GM21360 (cell line): ENCODE data around the gene FOCAD.

Experiments used
- ATAC-seq: cut with Tn5 transposase; IDR thresholded peaks from one replicate; pipeline ENCODE4 v1.9.1; 2021; ENCODE audit warnings: mild to moderate bottlenecking, moderate library complexity; ENCODE audit not compliant: unreplicated experiment

FOCAD gene

DNA sequence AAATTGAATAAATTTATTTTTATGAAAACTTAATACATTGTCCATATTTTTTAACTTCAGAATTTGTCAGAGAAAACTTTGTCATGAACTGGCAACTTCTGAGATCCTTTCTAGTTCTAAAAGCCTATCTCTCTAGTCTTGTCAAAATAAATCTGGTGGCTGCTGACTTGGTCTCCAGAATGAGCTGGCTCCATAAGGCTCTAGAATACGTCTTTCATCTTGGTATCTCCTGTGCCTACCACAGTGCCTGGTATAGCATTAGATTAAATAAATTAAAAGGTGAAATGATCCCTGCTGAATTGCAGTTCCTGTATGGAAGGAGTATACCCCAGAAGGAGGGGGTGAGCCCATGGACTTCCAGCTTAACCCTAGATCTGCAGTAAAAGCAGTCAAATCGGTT is 2.6 kb upstream of the FOCAD start:
- ATAC-seq: no peak

DNA sequence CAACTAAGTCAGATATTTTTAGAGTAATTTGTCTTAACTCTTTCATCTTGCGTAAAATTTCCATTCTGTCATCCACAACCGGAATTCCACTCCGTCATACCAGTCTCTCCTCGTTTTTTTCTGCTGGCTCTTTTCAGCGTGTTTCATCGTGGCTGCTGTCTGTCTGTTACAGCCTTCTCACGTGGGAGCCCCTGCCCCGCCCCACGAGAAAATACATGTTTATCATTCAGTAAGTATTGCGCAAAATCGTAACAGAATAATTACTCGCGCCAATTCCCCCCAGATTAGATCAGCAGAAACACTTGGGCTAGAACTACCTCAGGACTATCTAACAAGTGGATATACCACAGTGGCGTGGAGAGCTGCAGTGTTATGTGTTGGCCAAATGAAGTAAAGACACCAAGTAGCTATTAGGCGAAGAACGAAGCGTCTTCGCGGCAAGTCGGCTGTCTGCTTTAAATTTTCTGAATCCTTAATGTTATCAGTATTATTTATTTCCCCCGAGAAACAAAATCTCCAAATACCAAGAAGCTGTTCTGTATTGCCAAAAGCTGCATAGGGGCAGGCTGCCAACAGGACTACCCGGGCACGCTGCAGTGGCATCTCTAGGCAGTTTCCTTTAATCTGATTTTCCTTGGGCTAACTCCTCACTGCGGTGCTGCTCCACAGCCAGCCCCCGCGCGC is 566 bp upstream of the FOCAD start:
- peak; percentile 14 for ATAC-seq

DNA sequence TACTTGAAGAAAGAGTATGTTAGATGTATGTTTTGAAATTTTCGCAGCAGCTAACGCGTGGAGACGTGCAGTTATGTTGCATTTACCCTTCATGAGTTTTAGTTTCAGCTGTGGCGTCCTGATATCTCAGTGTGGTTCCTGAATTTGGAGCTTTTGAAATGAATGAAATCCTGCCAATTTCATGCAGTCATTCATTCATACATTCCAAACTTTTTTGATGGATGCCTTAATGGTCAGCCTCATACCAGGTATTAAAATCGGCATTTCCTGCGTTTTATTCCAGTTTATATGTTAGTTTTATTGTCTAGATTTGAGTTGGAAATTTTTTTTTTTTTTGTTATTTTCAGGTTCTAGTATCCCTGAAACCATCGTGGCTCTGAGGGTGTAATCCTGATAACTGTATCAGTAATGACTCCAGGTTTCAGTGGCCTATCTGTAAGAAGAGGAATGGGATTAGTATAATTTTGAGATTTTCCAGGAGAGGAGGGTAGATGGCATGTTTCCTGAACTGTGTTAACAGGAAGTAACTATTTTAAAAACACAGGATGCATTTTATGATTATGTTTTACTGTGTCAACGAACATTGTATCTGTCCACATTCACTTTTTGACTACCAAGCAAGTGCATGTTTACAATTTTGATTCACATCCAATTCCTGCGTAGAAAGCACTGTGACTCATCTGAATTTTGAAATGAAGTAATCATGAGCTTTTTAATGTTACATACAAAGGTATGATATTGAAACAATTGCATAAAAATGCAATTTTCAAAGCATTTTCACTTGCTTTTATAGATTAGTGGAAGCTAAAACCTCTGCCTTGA is 1.0 kb downstream of the FOCAD start:
- no peak for ATAC-seq

DNA sequence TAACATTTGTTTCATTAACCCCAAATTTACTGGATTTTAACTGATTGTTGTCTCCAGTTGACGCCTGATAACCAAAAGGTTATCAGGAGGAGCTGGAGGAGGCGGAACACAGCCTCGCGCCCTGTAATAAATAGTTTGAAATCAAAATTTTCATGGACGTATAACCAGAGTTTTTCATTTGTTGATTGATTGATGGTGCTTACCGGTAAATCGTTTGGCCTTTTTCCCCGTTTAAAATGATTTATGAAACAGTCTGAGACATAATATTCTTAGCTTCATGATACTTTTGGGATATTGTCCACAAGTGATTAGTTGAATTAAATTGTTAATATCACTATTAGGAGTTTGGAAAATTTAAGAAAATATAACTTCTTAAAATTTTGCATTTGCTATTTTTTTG is 1.7 kb downstream of the FOCAD start:
- ATAC-seq: no peak

DNA sequence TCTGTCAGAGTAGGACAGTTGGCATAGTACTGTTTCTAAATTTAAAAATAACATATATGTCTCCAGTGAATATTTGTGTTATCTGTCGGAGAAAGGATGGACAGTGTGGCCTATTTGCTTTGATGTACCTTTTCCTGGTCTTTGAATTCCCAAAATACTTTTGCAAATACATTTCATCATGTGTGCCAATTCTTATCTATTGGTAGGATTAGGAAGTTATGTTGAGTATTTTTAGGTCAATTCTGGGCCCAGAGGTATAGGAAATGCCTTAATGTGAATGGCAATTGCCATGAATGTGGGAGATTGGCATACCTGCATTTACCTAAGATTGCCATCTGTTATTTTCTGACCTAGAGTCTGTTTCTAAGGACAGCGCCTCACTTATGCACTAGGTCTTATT is 5.8 kb downstream of the FOCAD start:
- no peak for ATAC-seq

DNA sequence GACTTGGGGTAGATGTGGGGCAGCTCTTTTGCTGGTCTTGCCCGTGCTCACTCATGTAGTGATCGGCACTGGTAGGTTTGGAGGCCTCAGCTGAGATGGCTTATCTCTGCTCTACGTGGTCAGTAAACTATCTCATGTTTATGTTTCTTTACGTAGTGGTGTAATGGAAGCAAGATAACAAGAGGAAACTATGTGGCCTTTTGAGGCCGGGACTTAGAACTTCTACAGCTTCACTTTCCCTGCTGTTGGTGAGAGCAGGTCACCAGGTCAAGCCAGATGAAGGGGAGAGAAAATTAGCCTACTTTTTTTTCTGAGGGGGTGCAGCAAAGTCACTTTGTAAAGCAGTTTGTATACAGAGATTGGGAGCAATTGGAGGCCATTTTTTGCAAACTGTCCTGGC is 8.5 kb downstream of the FOCAD start:
- no peak for ATAC-seq

DNA sequence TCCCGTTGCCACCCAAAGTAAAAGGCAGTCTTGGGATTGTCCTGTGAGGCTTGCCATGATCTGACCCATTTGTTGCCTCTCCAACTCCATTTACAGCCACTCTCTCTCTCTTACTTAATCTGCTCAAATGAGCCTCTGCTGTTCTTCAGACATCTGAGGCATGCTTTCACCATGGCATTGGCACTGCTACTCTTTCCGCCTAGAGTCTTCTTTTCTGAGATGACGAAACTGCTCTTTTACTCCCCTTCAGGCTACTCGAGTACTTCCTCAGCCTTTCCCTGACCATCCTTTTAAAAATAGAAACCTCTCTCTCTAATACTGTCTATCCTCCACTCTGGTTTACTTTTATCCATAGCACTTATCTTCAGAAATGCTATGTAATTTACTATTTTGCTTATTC is 9.0 kb downstream of the FOCAD start:
- no peak for ATAC-seq

DNA sequence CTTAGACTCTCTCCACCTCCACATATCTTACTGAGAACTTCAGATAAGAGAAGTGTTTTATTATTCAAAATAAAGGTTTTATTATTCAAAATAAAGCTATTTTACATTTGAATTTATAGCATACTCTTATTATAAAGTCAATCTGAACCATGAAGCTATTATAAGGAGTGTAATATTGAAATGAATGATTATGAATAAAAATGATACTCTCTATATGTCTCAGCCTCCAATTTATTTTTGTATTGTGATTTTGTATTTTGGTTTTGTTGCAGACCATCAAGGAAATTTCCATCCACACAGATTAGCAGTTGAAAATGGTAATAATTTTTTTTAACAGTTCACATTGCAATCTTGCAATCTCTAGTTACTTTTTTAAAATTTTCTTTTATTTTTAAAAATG is 10.2 kb downstream of the FOCAD start:
- ATAC-seq: no peak

DNA sequence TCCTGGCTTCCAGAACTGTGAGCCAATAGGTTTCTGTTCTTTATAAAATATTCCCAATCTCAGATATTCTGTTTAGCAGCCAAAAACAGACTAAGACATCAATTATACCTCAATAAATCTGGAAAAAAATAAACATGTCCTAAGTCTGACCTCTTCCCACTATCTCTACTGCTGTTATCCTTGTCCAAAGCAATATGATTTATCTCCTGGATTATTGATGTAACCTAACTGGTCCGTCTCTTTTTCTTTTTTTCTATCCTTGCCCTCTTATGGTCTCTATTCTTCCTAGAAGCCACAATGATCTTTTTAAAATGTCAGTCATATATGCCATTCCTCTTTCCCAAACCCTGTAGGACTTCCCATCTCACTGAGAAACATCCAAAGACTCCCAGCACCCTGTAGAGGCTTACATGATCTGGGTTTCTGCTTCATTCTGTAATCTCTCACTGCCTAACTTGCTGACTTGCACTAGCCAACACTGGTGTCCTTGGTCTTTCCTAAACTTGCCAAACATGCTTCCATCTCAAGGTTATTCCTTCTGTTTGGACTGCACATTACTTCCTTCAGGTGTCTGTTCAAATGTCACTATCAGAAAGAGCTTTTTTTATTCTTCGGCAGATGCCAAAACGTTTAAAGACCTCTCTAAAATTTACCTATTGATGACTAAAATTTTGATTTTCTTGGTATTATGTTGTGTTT is 13.1 kb downstream of the FOCAD start:
- ATAC-seq: no peak

DNA sequence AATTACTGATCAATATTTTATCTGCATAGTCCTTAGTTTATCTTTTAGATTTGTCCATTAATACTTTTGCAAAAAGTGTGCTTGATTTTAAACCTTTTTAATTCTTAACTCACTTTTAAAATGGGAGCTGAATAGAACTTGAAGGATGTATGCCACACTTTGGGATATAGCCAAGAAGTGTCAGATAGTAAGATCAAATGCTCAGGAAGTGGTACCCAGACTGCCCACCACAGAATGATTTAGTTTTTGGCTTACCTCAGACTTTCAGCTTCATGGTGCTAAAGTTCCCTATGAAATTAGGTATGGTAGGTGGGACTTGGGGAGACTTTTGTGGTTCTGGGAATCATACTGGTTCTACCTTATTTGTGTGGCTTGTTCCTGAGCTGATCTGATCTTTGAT is 14.7 kb downstream of the FOCAD start:
- ATAC-seq: no peak

DNA sequence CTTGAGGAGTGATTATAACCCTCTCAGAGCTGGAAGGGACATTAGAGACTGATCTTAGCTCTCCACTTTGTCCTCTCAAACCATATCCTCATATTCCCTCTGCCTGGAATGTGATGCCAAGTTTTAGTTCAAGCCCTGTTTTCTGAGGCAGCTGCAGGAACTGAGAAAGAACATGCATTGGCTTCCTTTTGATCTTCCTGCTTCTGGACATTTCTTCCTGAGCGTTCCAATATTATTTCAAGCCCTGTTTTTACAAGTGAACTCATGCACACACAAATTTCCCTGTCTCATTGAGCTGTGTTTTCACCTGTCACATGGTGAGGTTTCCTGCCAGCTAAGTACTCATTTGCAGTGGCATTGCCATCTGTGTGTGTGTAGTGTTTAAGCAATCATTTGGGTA is 17.0 kb downstream of the FOCAD start:
- ATAC-seq: no peak

DNA sequence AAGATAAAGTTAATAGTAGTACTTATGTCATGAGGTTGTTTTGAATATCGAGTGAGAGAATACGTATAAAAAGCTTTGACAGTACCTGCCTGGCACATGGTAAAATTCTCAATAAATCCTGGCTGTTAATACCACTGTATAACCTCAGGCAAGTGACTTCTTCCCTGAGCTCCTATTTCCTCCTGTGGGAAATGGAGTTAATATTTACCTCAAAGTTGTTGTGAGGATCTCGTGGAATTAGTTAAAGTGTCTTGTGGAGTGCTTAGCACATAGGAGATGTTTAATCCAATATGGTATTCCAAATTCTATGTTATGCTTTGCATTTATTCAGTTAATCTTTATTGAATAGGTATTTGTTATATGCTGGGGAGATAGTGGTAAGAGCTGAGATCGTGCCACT is 18.5 kb downstream of the FOCAD start:
- ATAC-seq: no peak

DNA sequence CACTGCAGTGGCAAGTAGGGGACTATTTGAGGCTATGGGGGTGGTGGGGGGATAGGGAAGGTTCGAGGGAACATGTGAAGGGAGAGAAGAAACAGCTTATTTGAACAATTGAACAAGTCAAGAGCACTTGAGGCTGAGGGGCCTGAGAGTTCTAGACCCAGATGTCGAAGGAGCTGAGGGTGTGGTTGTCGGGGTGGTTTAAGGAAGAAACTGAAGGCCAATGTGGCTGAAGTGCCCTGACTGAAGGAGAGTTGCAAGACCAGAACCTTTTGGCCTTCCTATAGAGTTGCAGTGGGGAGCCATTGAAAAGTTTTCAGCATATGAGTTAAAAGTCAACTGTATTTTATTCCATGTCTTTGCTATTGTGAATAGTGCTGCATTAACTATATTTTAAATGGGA is 19.1 kb downstream of the FOCAD start:
- ATAC-seq: no peak

DNA sequence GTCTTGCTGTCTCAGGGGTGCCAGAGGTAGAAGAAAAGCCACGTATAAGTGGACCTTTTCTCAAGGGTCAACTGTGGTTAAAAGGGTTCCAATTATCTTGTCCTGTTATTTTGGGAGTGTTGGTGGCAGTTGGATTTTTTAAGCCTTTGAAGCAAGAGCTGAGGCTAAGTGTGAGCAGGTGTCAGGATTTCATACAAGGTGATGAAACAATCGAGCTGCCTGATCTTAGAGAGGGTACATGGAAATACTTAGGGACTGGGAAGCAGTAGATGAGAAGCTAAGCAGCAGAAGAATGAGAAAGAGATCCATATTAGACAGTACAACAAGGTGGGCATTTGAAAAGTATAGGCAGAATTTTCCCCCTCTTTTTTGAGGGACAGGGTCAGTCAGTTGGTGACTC is 23.6 kb downstream of the FOCAD start:
- ATAC-seq: no peak

DNA sequence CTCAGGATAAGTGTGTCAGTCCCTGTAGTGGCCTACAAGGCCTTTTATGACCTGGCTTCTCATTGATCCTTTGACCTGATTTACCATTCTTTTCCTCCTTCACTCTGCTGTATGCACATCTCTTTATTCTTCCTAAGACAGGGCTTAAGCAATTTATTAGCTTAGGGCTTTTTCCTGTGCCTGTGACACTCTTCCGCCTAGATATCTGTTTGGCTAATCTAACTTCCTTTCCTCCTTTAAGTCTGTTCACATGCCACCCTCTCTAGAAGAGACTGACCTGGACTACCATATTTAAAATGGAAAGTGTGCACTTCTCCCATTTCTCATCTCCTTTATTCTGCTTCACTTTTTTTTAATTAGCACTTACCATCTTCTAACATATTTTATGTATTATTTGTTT is 29.1 kb downstream of the FOCAD start:
- no peak for ATAC-seq

DNA sequence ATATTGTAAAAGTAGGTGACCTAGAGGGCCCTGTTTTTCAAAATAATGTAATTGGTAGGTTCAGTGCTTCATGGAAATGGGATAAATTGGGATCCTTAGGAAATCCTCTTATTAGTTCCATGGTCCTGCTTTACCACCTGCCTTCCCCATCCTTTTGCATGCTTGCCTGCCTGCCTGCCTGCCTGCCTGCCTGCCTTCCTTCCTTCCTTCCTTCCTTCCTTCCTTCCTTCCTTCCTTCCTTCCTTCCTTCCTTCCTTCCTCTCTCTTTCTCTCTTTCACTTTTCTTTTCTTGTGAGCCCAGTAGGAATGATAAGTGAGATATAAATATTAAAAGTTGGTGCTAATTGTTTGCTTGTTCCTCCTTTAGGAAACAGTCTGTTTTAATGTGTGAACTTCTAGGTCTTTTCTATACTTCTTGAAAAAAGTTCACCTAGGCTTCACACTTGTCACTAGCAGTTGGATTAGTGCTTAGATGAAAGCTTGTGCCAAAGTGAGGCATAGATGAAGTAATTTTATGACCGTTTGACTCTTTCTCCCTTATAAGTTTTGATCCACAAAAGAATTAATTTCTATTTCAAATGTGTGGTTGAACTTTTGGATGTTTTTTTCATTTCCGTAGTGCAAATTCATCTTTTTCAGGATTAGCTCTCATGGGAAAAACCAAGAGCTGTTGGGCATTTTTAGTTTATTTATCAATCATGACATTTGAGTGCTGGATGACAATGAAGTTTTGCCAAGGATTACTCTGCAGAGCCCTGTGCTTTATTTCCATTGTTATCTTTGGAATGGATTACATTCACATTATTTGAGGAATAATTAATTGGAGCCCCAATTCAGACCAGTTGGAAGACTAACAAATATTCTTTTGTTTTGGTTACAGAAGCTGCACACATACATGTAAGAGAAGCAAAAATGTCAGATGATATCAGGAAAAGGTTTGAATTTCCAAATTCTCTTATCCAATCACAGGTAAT is 30.7 kb downstream of the FOCAD start:
- ATAC-seq: no peak

DNA sequence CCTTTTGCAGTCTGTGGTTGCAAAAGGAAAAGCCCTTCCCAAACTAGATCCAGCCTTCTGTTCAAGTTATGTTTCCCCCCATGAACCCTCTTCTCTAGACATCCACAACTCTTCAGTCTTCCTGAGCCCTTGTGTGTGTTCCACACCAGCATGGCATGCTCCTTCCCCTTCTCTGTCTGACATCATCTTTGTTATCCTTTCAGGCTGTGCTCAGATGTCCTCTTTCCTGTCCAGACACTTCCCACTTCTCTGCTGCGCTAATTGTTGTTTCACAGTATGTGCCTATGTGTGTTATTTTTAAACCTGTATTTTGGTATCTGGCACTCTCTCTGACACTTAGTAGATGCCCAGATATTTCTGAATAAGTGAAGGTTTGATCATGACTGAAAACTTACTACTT is 38.2 kb downstream of the FOCAD start:
- ATAC-seq: no peak

DNA sequence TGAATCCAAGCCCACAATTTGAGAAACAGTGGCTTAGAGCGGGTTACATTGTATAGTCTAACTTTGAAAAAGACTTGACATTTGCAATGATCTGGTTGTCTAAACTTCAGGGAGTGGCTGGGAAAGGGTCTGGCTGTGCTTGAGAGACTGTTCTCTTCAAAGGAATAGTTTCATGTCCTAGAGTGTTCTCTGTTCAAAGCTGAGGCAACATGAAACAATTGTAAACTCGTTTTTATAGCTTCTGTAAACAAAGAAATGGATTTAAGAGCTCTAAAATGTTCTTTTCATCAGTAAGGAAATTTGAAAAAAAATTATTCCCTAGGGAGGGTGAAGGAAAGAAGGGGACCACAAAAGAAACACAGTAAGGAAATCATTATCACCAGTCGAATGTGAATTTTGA is 41.6 kb downstream of the FOCAD start:
- no peak for ATAC-seq

DNA sequence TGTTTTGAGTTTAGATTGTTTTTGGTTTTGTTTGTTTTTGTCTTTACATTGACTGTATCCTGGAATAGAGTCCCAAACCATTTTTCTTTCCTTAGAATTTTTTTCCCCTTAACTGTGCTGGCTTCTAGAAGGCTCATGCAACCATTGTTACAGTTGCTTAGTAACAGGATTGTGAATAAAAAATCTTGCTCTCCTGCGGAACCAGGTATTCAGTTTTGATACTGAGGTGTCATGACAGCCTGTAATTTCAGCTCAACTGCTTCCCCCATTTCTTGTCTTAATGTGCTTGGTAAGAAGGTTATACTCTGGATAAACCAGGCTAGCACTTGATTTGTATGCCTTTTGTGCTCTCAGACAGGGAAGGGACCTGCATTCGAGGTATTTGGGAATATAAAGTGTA is 42.1 kb downstream of the FOCAD start:
- no peak for ATAC-seq

DNA sequence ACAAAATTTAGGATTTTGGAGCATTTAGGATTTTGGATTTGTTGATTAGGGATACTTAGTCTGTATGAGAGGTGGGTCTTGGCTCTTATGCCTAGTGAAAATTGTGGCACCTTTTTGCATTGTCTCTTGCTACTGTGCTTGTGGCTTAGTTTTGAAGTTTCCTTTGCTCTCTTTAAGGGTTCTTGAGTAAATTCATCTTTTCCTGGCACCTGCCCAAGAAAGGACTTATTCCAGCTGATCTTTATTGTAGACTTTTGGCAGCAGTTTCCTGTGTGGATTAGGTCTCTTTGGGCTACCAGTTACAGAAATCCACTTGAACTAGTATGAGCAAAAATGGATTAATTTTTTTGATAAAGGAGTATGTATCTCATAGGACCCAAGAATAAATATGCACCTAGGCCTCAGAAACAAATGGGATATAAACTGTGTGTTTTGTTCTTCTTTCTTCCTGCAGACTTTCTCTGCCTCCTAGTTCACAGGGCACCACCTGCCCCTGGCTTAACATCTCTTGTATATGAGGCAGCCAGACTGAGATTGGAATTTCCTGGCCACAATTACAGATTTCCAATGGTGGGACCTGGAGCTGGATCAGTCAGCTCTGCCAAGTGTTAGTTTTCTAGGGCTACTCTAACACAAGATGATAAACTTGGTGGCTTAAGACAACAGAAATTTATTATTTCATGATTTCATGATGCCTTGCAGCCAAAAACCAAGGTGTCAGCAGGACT is 44.6 kb downstream of the FOCAD start:
- ATAC-seq: no peak
